ENCODE measurements around the gene FBXL16.

FBXL16 gene

GRCh38 chr16:683396-684070 is 22.1 kb downstream of the FBXL16 start (continued):
- TF ChIP-seq, protein P1, sequence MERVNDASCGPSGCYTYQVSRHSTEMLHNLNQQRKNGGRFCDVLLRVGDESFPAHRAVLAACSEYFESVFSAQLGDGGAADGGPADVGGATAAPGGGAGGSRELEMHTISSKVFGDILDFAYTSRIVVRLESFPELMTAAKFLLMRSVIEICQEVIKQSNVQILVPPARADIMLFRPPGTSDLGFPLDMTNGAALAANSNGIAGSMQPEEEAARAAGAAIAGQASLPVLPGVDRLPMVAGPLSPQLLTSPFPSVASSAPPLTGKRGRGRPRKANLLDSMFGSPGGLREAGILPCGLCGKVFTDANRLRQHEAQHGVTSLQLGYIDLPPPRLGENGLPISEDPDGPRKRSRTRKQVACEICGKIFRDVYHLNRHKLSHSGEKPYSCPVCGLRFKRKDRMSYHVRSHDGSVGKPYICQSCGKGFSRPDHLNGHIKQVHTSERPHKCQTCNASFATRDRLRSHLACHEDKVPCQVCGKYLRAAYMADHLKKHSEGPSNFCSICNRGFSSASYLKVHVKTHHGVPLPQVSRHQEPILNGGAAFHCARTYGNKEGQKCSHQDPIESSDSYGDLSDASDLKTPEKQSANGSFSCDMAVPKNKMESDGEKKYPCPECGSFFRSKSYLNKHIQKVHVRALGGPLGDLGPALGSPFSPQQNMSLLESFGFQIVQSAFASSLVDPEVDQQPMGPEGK (tag by site-specific recombination; IDR thresholded peaks at IDR 0.05): peak; percentile 94
- TF ChIP-seq ZNF837 (tag by site-specific recombination; IDR thresholded peaks at IDR 0.05) (no peak), ZFP69B (tag by site-specific recombination; IDR thresholded peaks at IDR 0.05) (peak; percentile 88), ZNF449 (tag by site-specific recombination; IDR thresholded peaks at IDR 0.05) (no peak; the same call in 1 of the 2 replicates), ZBTB6 (tag by site-specific recombination; IDR thresholded peaks at IDR 0.05) (no peak), HOXA7 (CRISPR knock-in tag; IDR thresholded peaks at IDR 0.05; ENCODE audit: borderline replicate concordance) (no peak), ZNF658 (tag by site-specific recombination; IDR thresholded peaks at IDR 0.05) (no peak), TCF7L2 (IDR thresholded peaks at IDR 0.05; ENCODE audit: borderline replicate concordance, low read depth, low read length) (no peak), SALL2 (tag by site-specific recombination; IDR thresholded peaks at IDR 0.05; ENCODE audit: borderline replicate concordance) (no peak), ZXDB (tag by site-specific recombination; IDR thresholded peaks at IDR 0.05) (peak; percentile 94), KLF9 (tag by site-specific recombination; IDR thresholded peaks at IDR 0.05; ENCODE audit: low read depth) (peak; percentile 77), ZNF266 (tag by site-specific recombination; IDR thresholded peaks at IDR 0.05; ENCODE audit: low read depth) (no peak), SP2 (tag by site-specific recombination; IDR thresholded peaks at IDR 0.05) (peak; percentile 69), ZNF549 (tag by site-specific recombination; IDR thresholded peaks at IDR 0.05) (no peak), ZIC2 (tag by site-specific recombination; IDR thresholded peaks at IDR 0.05) (no peak; the same call in 1 of the 2 replicates), ZNF26 (tag by site-specific recombination; IDR thresholded peaks at IDR 0.05) (no peak), ZNF311 (tag by site-specific recombination; IDR thresholded peaks at IDR 0.05; ENCODE audit: borderline replicate concordance) (no peak), ZNF561 (tag by site-specific recombination; IDR thresholded peaks at IDR 0.05; ENCODE audit: borderline replicate concordance) (no peak; the same call in 1 of the 2 replicates), ZFP3 (tag by site-specific recombination; IDR thresholded peaks at IDR 0.05; ENCODE audit: low read depth) (no peak), ZNF214 (tag by site-specific recombination; IDR thresholded peaks at IDR 0.05; ENCODE audit: borderline replicate concordance) (no peak), ZNF660 (tag by site-specific recombination; IDR thresholded peaks at IDR 0.05) (no peak), OSR2 (tag by site-specific recombination; IDR thresholded peaks at IDR 0.05) (no peak), MYNN (tag by site-specific recombination; IDR thresholded peaks at IDR 0.05; ENCODE audit: borderline replicate concordance) (peak; percentile 39; the same call in 1 of the 2 replicates), ZNF175 (tag by site-specific recombination; IDR thresholded peaks at IDR 0.05) (no peak), ZNF596 (tag by site-specific recombination; IDR thresholded peaks at IDR 0.05) (peak; percentile 60), ZNF677 (tag by site-specific recombination; IDR thresholded peaks at IDR 0.05) (no peak), ZNF692 (tag by site-specific recombination; IDR thresholded peaks at IDR 0.05) (peak; percentile 89), ZNF473 (tag by site-specific recombination; IDR thresholded peaks at IDR 0.05) (no peak), YY1 (tag by site-specific recombination; IDR thresholded peaks at IDR 0.05) (no peak; the same call in 1 of the 2 replicates), ZNF423 (tag by site-specific recombination; IDR thresholded peaks at IDR 0.05) (no peak), ZNF747 (tag by site-specific recombination; IDR thresholded peaks at IDR 0.05) (no peak)
- TF ChIP-seq, protein P2, sequence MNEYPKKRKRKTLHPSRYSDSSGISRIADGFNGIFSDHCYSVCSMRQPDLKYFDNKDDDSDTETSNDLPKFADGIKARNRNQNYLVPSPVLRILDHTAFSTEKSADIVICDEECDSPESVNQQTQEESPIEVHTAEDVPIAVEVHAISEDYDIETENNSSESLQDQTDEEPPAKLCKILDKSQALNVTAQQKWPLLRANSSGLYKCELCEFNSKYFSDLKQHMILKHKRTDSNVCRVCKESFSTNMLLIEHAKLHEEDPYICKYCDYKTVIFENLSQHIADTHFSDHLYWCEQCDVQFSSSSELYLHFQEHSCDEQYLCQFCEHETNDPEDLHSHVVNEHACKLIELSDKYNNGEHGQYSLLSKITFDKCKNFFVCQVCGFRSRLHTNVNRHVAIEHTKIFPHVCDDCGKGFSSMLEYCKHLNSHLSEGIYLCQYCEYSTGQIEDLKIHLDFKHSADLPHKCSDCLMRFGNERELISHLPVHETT (tag by site-specific recombination; IDR thresholded peaks at IDR 0.05): no peak; the same call in none of the 2 replicates

Data from HEK293 (cell line).